SHP77 treated with DMSO at 0.1 percent for 48 hours (cell line): ENCODE measurements around the gene ZNF184.
"Not testable (repeated sequence)": the region's sequence is repeated elsewhere in the genome, so short reads cannot be mapped to it uniquely, and the experiment has no call there.

Experiments
- DNase-seq: peaks from one replicate; lab custom pipeline; 2025; lab: John Stamatoyannopoulos, UW

Gene ZNF184

DNA sequence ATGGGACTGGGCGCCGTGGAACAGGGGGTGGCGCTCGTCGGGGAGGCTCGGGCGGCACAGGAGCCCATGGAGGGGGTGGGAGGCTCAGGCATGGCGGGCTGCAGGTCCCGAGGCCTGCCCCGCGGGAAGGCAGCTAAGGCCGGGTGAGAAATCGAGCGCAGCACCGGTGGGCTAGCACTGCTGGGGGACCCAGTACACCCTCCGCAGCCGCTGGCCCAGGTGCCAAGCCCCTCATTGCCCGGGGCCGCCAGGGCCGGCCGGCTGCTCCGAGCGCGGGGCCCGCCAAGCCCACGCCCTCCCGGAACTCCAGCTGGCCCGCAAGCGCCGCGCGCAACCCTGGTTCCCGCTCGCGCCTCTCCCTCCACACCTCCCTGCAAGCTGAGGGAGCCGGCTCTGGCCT is 48.1 kb downstream of the ZNF184 start:
- not testable (repeated sequence) for DNase-seq

DNA sequence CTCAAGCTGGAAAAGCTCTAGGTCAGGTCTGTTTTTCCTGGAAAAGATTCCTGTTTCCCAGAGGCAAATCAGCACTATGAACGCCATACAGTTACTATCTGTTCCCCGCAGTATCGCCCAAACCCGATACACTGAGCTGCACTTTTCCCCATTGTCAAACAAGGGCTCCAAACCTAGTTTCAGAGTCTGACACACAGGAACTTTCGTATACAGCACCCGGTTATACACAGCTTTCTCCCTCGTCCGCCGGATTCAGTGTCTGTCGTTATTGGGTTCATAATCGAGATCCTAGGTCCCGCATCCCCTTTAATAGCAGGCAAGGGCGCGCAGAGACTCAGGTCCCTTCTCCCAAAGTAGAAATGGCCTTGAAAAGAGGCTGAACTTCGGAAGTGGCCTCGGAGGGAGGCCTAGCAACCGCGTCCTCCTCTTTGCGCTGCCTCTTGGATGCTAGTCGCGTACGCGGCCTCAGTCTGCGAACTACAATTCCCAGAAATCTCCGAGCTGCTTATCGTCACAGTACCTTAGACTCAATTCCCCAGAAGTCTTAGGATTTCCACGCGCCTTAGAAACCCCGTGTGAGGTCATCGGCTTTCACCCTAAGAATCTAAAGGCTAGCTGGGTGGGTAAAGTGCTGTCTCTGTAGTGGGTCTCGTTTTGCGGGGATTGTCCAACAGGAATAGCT is 50.1 kb downstream of the ZNF184 start:
- no peak for DNase-seq

DNA sequence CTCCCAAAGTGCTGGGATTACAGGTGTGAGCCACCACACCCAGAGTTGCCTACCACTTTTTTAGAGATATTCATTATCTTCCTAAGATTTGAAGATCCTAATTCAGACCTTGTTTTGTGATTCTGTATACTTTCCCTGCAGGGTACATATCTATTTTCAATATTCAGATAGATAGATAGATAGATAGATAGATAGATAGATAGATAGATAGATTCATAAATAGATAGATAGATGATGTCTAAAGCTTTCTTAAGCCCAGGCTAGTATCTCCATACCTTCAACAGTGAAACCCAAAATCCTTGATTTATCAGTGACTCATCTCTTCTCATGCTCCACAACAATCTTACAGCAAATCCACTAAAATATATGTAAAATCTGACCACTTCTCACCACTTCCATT is 53.5 kb downstream of the ZNF184 start:
- DNase-seq: no peak

DNA sequence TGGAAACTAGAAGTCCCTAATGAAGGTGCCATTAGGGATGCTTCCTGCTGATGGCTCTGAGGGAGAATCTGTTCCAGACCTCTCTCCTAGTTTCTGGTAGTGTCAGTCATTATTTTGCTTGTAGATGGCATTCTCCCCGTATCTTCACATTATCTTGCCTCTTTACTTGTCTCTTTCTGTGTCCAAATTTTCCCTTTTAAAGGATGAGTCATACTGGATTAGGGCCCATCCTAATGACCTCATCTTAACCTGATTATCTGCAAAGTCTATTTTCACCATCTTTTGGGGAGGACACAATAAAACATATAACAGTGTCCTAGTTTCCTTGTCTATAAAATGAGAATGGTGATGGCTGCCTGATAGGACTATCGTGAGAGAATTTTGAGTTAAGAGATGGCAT is 57.0 kb downstream of the ZNF184 start:
- no peak for DNase-seq

- no peak for DNase-seq
Measured at GRCh38 chr6:27414996-27415395, 57.9 kb downstream of the ZNF184 start.

- no peak for DNase-seq
Measured at GRCh38 chr6:27414300-27414699, 58.6 kb downstream of the ZNF184 start.

- no peak for DNase-seq
Measured at GRCh38 chr6:27407153-27407814, 65.6 kb downstream of the ZNF184 start.

DNA sequence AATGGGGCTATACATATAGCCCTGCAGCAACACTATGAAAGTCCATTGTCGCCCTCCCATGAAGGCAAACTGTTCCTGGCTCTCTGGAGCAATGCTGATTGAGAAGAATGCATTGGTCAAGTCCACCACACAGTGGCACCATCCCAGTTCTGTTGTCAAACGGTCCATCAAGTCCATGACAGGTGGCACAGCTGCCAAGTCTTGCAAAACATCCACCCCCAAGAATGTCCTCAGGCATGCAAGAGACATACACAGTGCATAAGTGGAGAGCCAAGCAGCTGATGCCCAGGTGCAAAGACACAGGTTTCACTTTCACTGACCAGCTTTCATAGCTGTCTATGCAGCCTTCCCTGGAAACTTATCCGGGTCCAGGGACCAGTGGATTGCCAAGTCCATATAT is 66.8 kb downstream of the ZNF184 start:
- no peak for DNase-seq

- no peak for DNase-seq
Measured at GRCh38 chr6:27400877-27401642, 71.8 kb downstream of the ZNF184 start.
